K562 (cell line): ENCODE results near the gene MRRF. TPM values are rescaled to one million over a fixed set of nuclear protein-coding genes. Genes with fewer than 3 reads are reported as not detected.
A peak's percentile ranks its signal among the peaks of the same experiment; 100 is the strongest.

ENCODE experiments used
- ATAC-seq: fragments of 200-7000 bp; cut with Tn5 transposase; 3 replicates; pipeline ENCODE4 v1.9.1; 2020; ENCODE audit warnings: moderate library complexity
- BruUV-seq: library from RNA; stranded (reverse); fragments of 400-500 nt; replicated peaks from 2 replicates; lab custom pipeline; 2021; lab: Mats Ljungman, UMichigan
- CTCF ChIA-PET: fragments of 300-600 bp; formaldehyde crosslinking; extraction: SDS; loops from one replicate; lab custom pipeline; 2021; ENCODE audit warnings: low intra/inter-chr PET ratio; lab: Yijun Ruan, JAX
- POLR2A ChIA-PET: fragments of 300-600, 350-650 bp; sonication (Branson Sonifier 250); formaldehyde crosslinking; extraction: SDS; loops from one replicate; lab custom pipeline; 2021; ENCODE audit warnings: antibody characterized with exemption, inconsistent platforms; lab: Yijun Ruan, JAX
- DNase-seq, 4 experiments: peaks; one replicate each; pipeline versions ENCODE4 v3.0.0 to v3.0.0-alpha.2; 2011 to 2018; ENCODE audit warnings: low spot score in 3 of 4, mixed read lengths in 3 of 4; ENCODE audit errors: extremely low read depth in 1 of 4
- FAIRE-seq: peaks from 2 replicates; lab custom pipeline; 2011; peaks lifted over from hg19 to GRCh38; lab: Jason Lieb, UNC
- H2AFZ ChIP-seq: 2 replicates; pipeline ENCODE4 v1.6.0; 2011; ENCODE audit warnings: low read depth, low read length, control low read depth, inconsistent platforms
- H3K27ac ChIP-seq: fragments of 200-600 bp; 3 replicates; pipeline ENCODE4 v1.8.0; 2011; ENCODE audit warnings: low read depth, mild to moderate bottlenecking, control low read depth, inconsistent platforms, low read length, moderate library complexity, mixed read lengths; ENCODE audit errors: extremely low read depth
- H3K27me3 ChIP-seq, 2 experiments: fragments of 300-600 bp in 1 of 2; 2 replicates in 1 of 2; 3 replicates in 1 of 2; pipeline versions ENCODE4 v1.6.0 to v1.8.0; 2011; ENCODE audit warnings: inconsistent platforms in 2 of 2, low read length in 2 of 2, mild to moderate bottlenecking in 1 of 2, mixed read lengths in 1 of 2, moderate library complexity in 1 of 2; ENCODE audit not compliant: control insufficient read depth in 2 of 2, insufficient read depth in 2 of 2
- H3K36me3 ChIP-seq: fragments of 300-600 bp; 3 replicates; pipeline ENCODE4 v1.8.0; 2011; ENCODE audit warnings: mild to moderate bottlenecking, low read length, inconsistent platforms; ENCODE audit not compliant: control insufficient read depth, insufficient read depth
- H3K4me1 ChIP-seq, 2 experiments: fragments of 200-600 bp in 1 of 2; replicated peaks in 1 of 2; 2 replicates in 1 of 2; 3 replicates in 1 of 2; pipeline versions ENCODE4 v1.5.1 to v1.8.0; 2011; ENCODE audit warnings: inconsistent platforms in 2 of 2, low read length in 2 of 2, mild to moderate bottlenecking in 1 of 2, mixed read lengths in 1 of 2, moderate library complexity in 1 of 2; ENCODE audit not compliant: control insufficient read depth in 2 of 2, insufficient read depth in 2 of 2
- H3K4me2 ChIP-seq: 2 replicates; pipeline ENCODE4 v1.6.1; 2011; ENCODE audit warnings: low read length, control low read depth, inconsistent platforms, mixed read lengths; ENCODE audit not compliant: insufficient read depth
- H3K4me3 ChIP-seq: fragments of 200-600 bp; sonication (generic), shearing (Covaris generic); 2 replicates; pipeline ENCODE4 v1.5.1; 2016; ENCODE audit warnings: control low read depth, inconsistent platforms
- H3K79me2 ChIP-seq: fragments of 200-600 bp; 3 replicates; pipeline ENCODE4 v1.8.0; 2011; ENCODE audit warnings: low read length, inconsistent platforms; ENCODE audit not compliant: control insufficient read depth, insufficient read depth
- H3K9ac ChIP-seq, 2 experiments: 2 replicates each; pipeline versions ENCODE4 v1.6.0 to v1.6.1; 2011; ENCODE audit warnings: low read depth in 2 of 2, low read length in 2 of 2, control low read depth in 1 of 2, inconsistent platforms in 1 of 2, mild to moderate bottlenecking in 1 of 2, mixed read lengths in 1 of 2; ENCODE audit not compliant: insufficient read depth in 1 of 2
- H3K9me1 ChIP-seq: one replicate; pipeline ENCODE4 v1.6.0; 2011; ENCODE audit warnings: inconsistent platforms, mild to moderate bottlenecking, low read length, moderate library complexity; ENCODE audit not compliant: control insufficient read depth, insufficient read depth
- H3K9me3 ChIP-seq: replicated peaks from 2 replicates; pipeline ENCODE4 v1.5.1; 2011; ENCODE audit warnings: low read depth, low read length, inconsistent platforms; ENCODE audit not compliant: control insufficient read depth, insufficient read depth
- H4K20me1 ChIP-seq: replicated peaks from 2 replicates; pipeline ENCODE4 v1.6.1; 2011; ENCODE audit warnings: low read length, inconsistent platforms, mixed read lengths; ENCODE audit not compliant: control insufficient read depth, insufficient read depth
- BDP1 ChIP-seq: IDR thresholded peaks from 3 replicates; pipeline ENCODE4 v1.6.1; 2011; ENCODE audit not compliant: insufficient read length, insufficient read depth
- BRCA1 ChIP-seq, 2 experiments: fragments of 450-650 bp in 1 of 2; sonication (generic) in 1 of 2; formaldehyde crosslinking in 1 of 2; IDR thresholded peaks; 2 replicates each; pipeline versions ENCODE4 v1.5.0 to v1.6.1; 2017 to 2020; ENCODE audit warnings: mild to moderate bottlenecking in 1 of 2, missing genetic modification reagents in 1 of 2
- CTCF ChIP-seq, 3 experiments: IDR thresholded peaks in 2 of 3; conservative IDR thresholded peaks in 1 of 3; 2 replicates each; pipeline ENCODE4 v1.5.1; 2011 to 2012; ENCODE audit warnings: low read length in 3 of 3, mild to moderate bottlenecking in 3 of 3, control low read depth in 2 of 3, improper control_type of control experiment in 1 of 3, inconsistent platforms in 1 of 3, low read depth in 1 of 3, mixed read lengths in 1 of 3, moderate library complexity in 1 of 3; ENCODE audit not compliant: insufficient read depth in 2 of 3
- FOXJ3 ChIP-seq: sonication (generic); formaldehyde crosslinking; IDR thresholded peaks from 2 replicates; pipeline ENCODE4 v1.4.0; 2020; ENCODE audit warnings: mild to moderate bottlenecking, missing genetic modification reagents
- HDAC8 ChIP-seq: fragments of 450-650 bp; IDR thresholded peaks from 2 replicates; pipeline ENCODE4 v1.6.1; 2016; ENCODE audit warnings: mild to moderate bottlenecking, missing genetic modification characterization, moderate library complexity, missing compliant biosample characterization
- HMG20B ChIP-seq: fragments of 250-450 bp; sonication (Bioruptor Pico); IDR thresholded peaks from 2 replicates; pipeline ENCODE4 v1.5.0; 2021; ENCODE audit warnings: mild to moderate bottlenecking
- NCOA4 ChIP-seq: fragments of 450-650 bp; IDR thresholded peaks from 2 replicates; pipeline ENCODE4 v1.6.1; 2018; ENCODE audit warnings: mild to moderate bottlenecking; ENCODE audit not compliant: partially characterized antibody
- PRPF4 ChIP-seq: fragments of 200-400 bp; formaldehyde crosslinking; IDR thresholded peaks from one replicate; pipeline ENCODE4 v1.6.1; 2017; ENCODE audit warnings: low read length, low read depth, mild to moderate bottlenecking; ENCODE audit not compliant: insufficient read depth, poor library complexity, severe bottlenecking
- RAD21 ChIP-seq, 2 experiments: fragments of 250-450 bp in 1 of 2; fragments of 450-650 bp in 1 of 2; sonication (Bioruptor Pico) in 1 of 2; formaldehyde crosslinking in 1 of 2; IDR thresholded peaks in 1 of 2; conservative IDR thresholded peaks in 1 of 2; 2 replicates each; pipeline versions ENCODE4 v1.4.0 to v1.8.0; 2020 to 2022; ENCODE audit warnings: mild to moderate bottlenecking in 2 of 2, moderate library complexity in 1 of 2
- THRB ChIP-seq: fragments of 450-650 bp; formaldehyde crosslinking; conservative IDR thresholded peaks from 2 replicates; pipeline ENCODE4 v1.4.0; 2022; ENCODE audit warnings: mild to moderate bottlenecking, missing genetic modification characterization
- USF2 ChIP-seq: sonication (generic); formaldehyde crosslinking; IDR thresholded peaks from 2 replicates; pipeline ENCODE4 v1.5.0; 2020; ENCODE audit warnings: missing genetic modification reagents
- ZBTB7A ChIP-seq: IDR thresholded peaks from 2 replicates; pipeline ENCODE4 v1.6.1; 2011; ENCODE audit warnings: low read depth, mild to moderate bottlenecking, low read length, moderate library complexity, borderline replicate concordance; ENCODE audit not compliant: control insufficient read depth
- ZFP1 ChIP-seq: fragments of 450-650 bp; formaldehyde crosslinking; IDR thresholded peaks from 2 replicates; pipeline ENCODE4 v1.4.0; 2020; ENCODE audit warnings: mild to moderate bottlenecking, mixed read lengths
- ZNF239 ChIP-seq: fragments of 250-450 bp; sonication (Bioruptor Pico); IDR thresholded peaks from 2 replicates; pipeline ENCODE4 v1.4.0; 2020; ENCODE audit warnings: mild to moderate bottlenecking
- WGBS: fragments of 100-300 bp; shearing (Covaris generic); methylation state at CpG from one replicate; pipeline ENCODE4 v1.1.6; 2016; ENCODE audit warnings: low coverage, mixed read lengths; ENCODE audit not compliant: insufficient coverage; ENCODE audit errors: missing lambda C conversion rate; 5-methylcytosine and 5-hydroxymethylcytosine counted together
- in situ Hi-C: fragments of 300-500 bp; cut with MboI; formaldehyde crosslinking; loops from 4 replicates; pipeline ENCODE4 v1.15.0; 2018; ENCODE audit warnings: inconsistent platforms, mixed read lengths
- intact Hi-C: fragments of 100-400 bp; cut with micrococcal nuclease; formaldehyde crosslinking; loops from 2 replicates; pipeline ENCODE4 v1.14.2; 2022
- polyA plus RNA-seq, 8 experiments: library from polyadenylated mRNA; depleted of rRNA in 4 of 8; stranded (reverse) in 5 of 8; unstranded in 3 of 8; fragments of >200 nt; fragmentation: Nextera tagmentation in 2 of 8; fragmentation: Illumina TruSeq in 1 of 8; extraction: Ambion mirVana in 2 of 8; extraction: Trizol in 1 of 8; gene quantifications; 2 replicates each; pipeline versions ENCODE4 v1.2.1 to v1.2.3, GENCODE V29; 2011 to 2014; ENCODE audit warnings: inconsistent platforms in 1 of 8, missing spikeins in 1 of 8
- total RNA-seq, 7 experiments: library from RNA; depleted of rRNA in 6 of 7; stranded (reverse); fragments of >200 nt in 6 of 7; fragmentation: Illumina TruSeq in 2 of 7; extraction: Trizol in 2 of 7; gene quantifications; 2 replicates each; pipeline versions ENCODE4 v1.2.1 to v1.2.3, GENCODE V29; 2011 to 2021; ENCODE audit warnings: low replicate concordance in 1 of 7

Gene MRRF
- total and polyA plus RNA-seq, 9 of the 15 experiments (the other 6 are each of a cell fraction or from before 2014, with no cell fraction given) = 55.0 to 105 (median 81.2) TPM

GRCh38 chr9:122355336-122355875, 90.7 kb downstream of the MRRF start (continued):
- TF ChIP-seq USF2 (CRISPR knock-in tag) (no peak), THRB (CRISPR knock-in tag) (no peak), BDP1 (no peak), FOXJ3 (CRISPR knock-in tag) (no peak), HMG20B (no peak), HDAC8 (tag) (no peak), BRCA1 (IDR thresholded peaks at IDR 0.05) (no peak), BRCA1 (CRISPR knock-in tag; IDR thresholded peaks at IDR 0.05) (no peak), ZNF239 (CRISPR knock-in tag) (no peak)

GRCh38 chr9:122356627-122357026, 91.9 kb downstream of the MRRF start:
- Histone ChIP-seq H3K79me2 (no peaks in the 10 kb centered on the region), H3K9me1 (no peaks in the 10 kb centered on the region), H4K20me1 (no peaks in the 10 kb centered on the region), H3K9me3 (no peaks in the 10 kb centered on the region; the same call in 1 of the 2 replicates), H3K4me2 (no peak overlapping the region), H2AFZ (no peak overlapping the region), H3K27ac (no peak overlapping the region), H3K27me3 (0 out of 5 replicates have a peak, but pooled peaks cover 0 to 6% of the 10 kb centered on the region in 2 experiments), H3K36me3 (no peaks in the 10 kb centered on the region), H3K4me3 (no peak overlapping the region), H3K4me1 (peaks cover 0 to 3% of the 10 kb centered on the region in 2 experiments; a peak in 1 of 5 replicates), H3K9ac (no peak overlapping the region)
- no TSS peak for BruUV-seq
- intact Hi-C loops = no loop called here
- CTCF ChIA-PET = no interaction called here
- 8% methylated on average over 2 of the region's 2 CpGs for WGBS
- DNase-seq (peak in 1 of 4 experiments; percentile 29), FAIRE-seq (peak; percentile 67), ATAC-seq (peak; percentile 84)
- TF ChIP-seq PRPF4 = no peak
- peak; percentile 52 to 63 (median 53) for TF ChIP-seq CTCF (IDR thresholded peaks at IDR 0.05 in 2 of 3, conservative IDR thresholded peaks at IDR 0.05 in 1 of 3; ENCODE audit: insufficient read depth in 2 of 3, low read depth in 1 of 3, low read length in 3 of 3)
- TF ChIP-seq RAD21 (CRISPR knock-in tag; conservative IDR thresholded peaks at IDR 0.05 in 1 of 2, IDR thresholded peaks at IDR 0.05 in 1 of 2) = peak in 1 of 2 experiments; percentile 21; a peak in 1 of 4 replicates
- TF ChIP-seq ZBTB7A = no peak
- TF ChIP-seq NCOA4 = no peak
- TF ChIP-seq ZFP1 (CRISPR knock-in tag) = no peak
- POLR2A ChIA-PET = interaction anchor here (1.1 kb wide), 2 partner anchors 17 to 232 kb away, joined by 4 to 7 read pairs; no protein-coding TSS in a partner anchor
- in situ Hi-C loops = no loop called here
